ENCODE results near the gene CDKN2AIP. TPM values are rescaled to one million over a fixed set of nuclear protein-coding genes. Genes with fewer than 3 reads are reported as not detected.

Gene CDKN2AIP
- total RNA-seq, 1 donor from 2014 or later: 29.7 TPM

DNA sequence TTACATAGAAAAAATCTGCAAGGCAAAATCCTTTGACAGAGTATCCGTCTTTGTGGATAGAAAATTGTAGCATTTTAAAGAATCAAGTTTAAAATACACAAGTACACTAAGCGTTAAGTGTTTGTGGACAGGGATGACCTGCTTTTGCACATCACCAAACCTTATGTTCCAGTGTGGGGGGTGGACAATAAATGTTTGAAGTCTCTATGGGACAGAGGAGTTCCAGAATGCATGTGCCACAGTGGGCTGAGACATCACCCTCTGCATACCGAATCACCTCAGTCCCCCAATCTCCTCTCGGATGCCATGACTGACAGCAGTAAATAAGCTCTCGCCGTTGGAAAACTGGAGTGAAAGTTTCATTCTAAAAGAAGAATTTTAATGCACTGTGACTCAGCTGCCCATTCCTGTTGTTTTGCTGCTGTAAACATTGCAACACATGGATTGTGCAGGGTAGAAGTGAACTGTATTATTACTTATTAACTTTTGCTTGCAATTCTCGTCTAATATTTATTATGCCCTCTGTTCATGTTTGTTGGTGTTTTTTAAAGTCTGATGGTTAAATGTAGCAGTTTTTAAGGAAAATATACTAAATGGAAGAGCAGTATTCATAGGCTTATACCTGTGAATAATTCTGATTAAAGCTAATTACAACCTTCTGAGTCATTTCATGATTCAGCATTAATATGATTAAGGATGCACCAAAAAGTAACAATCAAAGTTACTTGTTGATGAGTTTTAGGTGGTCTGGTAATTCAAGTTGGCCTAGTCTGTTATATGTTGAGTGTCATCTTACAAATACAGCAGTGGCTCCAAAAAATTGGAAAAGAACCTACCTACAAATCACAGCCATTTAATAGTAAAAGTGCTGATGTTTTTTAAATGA, 24.0 kb downstream of the CDKN2AIP start:
- peaks cover 8% of the 10 kb centered on the region for H3K36me3 Mint-ChIP-seq
- DNase-seq (ENCODE audit: extremely low spot score, unreplicated experiment): no peak
- TF ChIP-seq, protein P1, sequence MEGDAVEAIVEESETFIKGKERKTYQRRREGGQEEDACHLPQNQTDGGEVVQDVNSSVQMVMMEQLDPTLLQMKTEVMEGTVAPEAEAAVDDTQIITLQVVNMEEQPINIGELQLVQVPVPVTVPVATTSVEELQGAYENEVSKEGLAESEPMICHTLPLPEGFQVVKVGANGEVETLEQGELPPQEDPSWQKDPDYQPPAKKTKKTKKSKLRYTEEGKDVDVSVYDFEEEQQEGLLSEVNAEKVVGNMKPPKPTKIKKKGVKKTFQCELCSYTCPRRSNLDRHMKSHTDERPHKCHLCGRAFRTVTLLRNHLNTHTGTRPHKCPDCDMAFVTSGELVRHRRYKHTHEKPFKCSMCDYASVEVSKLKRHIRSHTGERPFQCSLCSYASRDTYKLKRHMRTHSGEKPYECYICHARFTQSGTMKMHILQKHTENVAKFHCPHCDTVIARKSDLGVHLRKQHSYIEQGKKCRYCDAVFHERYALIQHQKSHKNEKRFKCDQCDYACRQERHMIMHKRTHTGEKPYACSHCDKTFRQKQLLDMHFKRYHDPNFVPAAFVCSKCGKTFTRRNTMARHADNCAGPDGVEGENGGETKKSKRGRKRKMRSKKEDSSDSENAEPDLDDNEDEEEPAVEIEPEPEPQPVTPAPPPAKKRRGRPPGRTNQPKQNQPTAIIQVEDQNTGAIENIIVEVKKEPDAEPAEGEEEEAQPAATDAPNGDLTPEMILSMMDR (conservative IDR thresholded peaks at IDR 0.05): no peak
- H3K4me3 Mint-ChIP-seq: no peak overlapping the region
- peak overlapping the region; percentile 94 for H3K27ac Mint-ChIP-seq
- H3K9me3 Mint-ChIP-seq: peaks cover 4% of the 10 kb centered on the region
- peaks cover 12% of the 10 kb centered on the region for H3K4me1 Mint-ChIP-seq (ENCODE audit: unreplicated experiment)
- no peaks in the 10 kb centered on the region for H3K27me3 Mint-ChIP-seq

DNA sequence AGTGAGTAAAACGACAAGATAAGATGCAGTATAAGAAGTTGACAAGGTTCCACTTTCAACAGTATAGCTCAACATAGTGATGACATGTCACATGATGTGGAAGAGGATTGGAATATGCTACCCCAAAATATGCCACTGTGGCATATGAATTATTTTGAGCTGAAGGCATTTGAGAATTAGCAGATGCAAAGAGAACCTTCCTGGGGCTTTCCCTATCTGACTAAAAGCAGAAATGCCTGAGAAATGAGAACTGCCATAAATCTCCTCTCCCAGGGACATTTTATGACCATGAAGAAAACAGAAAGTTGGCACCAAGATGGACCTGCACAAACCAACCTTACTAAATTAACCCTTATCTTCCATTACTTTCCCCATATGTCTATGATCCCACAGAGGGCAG, 24.8 kb downstream of the CDKN2AIP start:
- TF ChIP-seq, protein P1 (conservative IDR thresholded peaks at IDR 0.05): no peak
- Mint-ChIP-seq H3K36me3 (peaks cover 8% of the 10 kb centered on the region), H3K4me3 (no peak overlapping the region), H3K27me3 (no peaks in the 10 kb centered on the region), H3K4me1 (ENCODE audit: unreplicated experiment) (peaks cover 12% of the 10 kb centered on the region), H3K27ac (peak overlapping the region; percentile 94), H3K9me3 (peaks cover 4% of the 10 kb centered on the region)
- no peak for DNase-seq (ENCODE audit: extremely low spot score, unreplicated experiment)

DNA sequence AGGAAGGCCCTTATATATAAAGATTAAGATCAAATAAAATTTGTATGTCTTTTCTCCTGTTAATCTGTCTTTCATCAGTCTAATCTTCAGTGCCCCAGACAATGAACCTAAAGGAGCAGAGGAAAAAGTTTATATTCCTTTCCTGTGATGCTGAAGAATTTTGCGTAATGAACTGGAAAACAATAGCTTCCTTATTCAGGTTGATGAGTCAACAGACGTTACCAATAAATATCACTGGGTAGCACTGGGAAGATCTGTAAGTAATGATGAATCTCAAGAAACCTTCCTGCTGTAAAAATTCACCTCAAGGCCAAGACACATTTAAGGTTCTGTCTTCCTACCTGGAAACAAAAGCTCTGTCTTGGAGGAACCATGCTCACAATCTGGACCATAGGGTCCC, 25.5 kb downstream of the CDKN2AIP start:
- H3K4me1 Mint-ChIP-seq (ENCODE audit: unreplicated experiment): peaks cover 12% of the 10 kb centered on the region
- H3K9me3 Mint-ChIP-seq: peaks cover 4% of the 10 kb centered on the region
- DNase-seq (ENCODE audit: extremely low spot score, unreplicated experiment): no peak
- peak overlapping the region; percentile 94 for H3K27ac Mint-ChIP-seq
- no peak overlapping the region for H3K4me3 Mint-ChIP-seq
- H3K27me3 Mint-ChIP-seq: no peaks in the 10 kb centered on the region
- H3K36me3 Mint-ChIP-seq: peaks cover 8% of the 10 kb centered on the region
- TF ChIP-seq, protein P1 (conservative IDR thresholded peaks at IDR 0.05): no peak

DNA sequence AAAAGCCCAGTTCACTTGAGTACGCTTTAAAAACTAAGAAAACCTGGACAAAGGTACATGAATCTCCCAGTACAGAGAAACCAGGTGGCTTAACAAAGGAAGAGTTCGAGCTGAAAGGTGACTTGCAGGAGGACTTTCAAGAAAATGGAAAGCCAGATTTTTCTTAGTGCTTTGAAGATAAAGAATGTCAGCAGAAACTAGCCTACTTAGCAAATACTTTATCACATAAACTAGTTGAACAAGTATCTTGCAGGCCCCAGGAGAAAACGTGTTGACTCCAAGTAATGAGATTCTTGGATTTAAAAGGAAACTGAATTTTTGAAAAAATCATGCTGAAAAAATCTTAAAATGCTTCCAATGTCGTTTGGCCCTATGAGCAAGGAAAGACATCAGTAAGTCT, 26.4 kb downstream of the CDKN2AIP start:
- peaks cover 4% of the 10 kb centered on the region for H3K9me3 Mint-ChIP-seq
- TF ChIP-seq, protein P1 (conservative IDR thresholded peaks at IDR 0.05): no peak
- peak overlapping the region; percentile 94 for H3K27ac Mint-ChIP-seq
- no peaks in the 10 kb centered on the region for H3K27me3 Mint-ChIP-seq
- peak overlapping the region; percentile 59 for H3K4me3 Mint-ChIP-seq
- no peak for DNase-seq (ENCODE audit: extremely low spot score, unreplicated experiment)
- H3K4me1 Mint-ChIP-seq (ENCODE audit: unreplicated experiment): peaks cover 12% of the 10 kb centered on the region
- peaks cover 8% of the 10 kb centered on the region for H3K36me3 Mint-ChIP-seq

DNA sequence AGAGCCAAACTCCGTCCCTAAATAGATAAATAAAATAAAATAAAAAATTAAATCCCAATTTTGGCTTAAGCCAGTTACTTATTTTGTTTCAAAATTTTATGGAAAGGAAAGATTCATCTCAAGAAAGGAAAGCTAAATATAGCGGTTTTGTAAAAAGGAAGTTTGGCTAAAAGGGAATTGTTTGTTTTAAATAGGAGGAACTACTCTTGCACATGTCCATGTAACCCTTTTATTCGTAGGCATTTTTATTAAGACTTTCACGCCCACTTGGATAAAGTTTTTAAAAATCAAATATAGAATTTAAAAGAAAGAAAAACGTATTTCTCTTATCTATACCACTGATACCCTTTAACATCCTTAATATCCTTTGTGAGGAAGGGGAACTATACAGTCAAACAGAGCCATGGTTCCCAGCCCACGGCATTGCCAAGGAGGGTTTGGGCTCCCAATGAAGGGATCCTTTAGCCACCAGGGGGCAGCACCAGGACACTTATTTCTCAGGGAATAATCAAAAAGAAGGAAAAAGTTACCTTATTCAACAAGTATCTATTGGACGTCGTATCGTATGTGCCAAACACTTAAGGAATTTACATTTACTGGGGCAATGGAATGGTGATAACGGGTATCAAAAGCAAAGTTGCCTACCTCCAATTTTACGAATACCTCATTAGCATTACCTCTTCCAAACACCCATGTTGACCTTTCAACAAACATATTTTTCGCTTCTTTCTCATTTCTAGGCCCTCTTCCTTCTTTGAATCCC, 27.7 kb downstream of the CDKN2AIP start:
- DNase-seq (ENCODE audit: extremely low spot score, unreplicated experiment): peak; percentile 88
- TF ChIP-seq, protein P1 (conservative IDR thresholded peaks at IDR 0.05): peak; percentile 94
- H3K36me3 Mint-ChIP-seq: peaks cover 8% of the 10 kb centered on the region
- peaks cover 4% of the 10 kb centered on the region for H3K9me3 Mint-ChIP-seq
- peak overlapping the region; percentile 20 for H3K27ac Mint-ChIP-seq
- peaks cover 5% of the 10 kb centered on the region for H3K4me1 Mint-ChIP-seq (ENCODE audit: unreplicated experiment)
- no peaks in the 10 kb centered on the region for H3K27me3 Mint-ChIP-seq
- no peak overlapping the region for H3K4me3 Mint-ChIP-seq
